Measurements from ENCODE around the gene PSME3IP1.

- no peak for TF ChIP-seq CTCF (IDR thresholded peaks at IDR 0.05)
- no peak for TF ChIP-seq POLR2A (IDR thresholded peaks at IDR 0.05)
These were observed 41.1 kb upstream of the PSME3IP1 start for GRCh38 chr16:57226701-57227621.

Measured in adrenal gland (tissue), 5 donors.